Spleen (tissue), 11 donors: ENCODE data around the gene SGTA. TPM values are rescaled to one million over a fixed set of nuclear protein-coding genes. Genes with fewer than 3 reads are reported as not detected.

Source experiments
- DNase-seq: peaks from one replicate; pipeline ENCODE4 v3.0.0-alpha.2; 2020
- H3K27ac ChIP-seq, 8 donors: fragments of 200-600 bp; sonication (generic) in 7 of 8; 1 replicate in 4 of 8; 2 replicates in 4 of 8; pipeline versions ENCODE4 v1.5.0 to v1.8.0; 2016 to 2021; ENCODE audit warnings: inconsistent platforms in 4 of 8, mild to moderate bottlenecking in 4 of 8, moderate library complexity in 1 of 8
- H3K27me3 ChIP-seq, 7 donors: fragments of 200-600 bp; sonication (generic) in 6 of 7; replicated peaks in 1 of 7; 1 replicate in 4 of 7; 2 replicates in 3 of 7; pipeline versions ENCODE4 v1.5.0 to v1.8.0; 2016 to 2021; ENCODE audit warnings: inconsistent platforms in 3 of 7, mild to moderate bottlenecking in 1 of 7
- H3K36me3 ChIP-seq, 6 donors: fragments of 200-600 bp; sonication (generic) in 5 of 6; 1 replicate in 4 of 6; 2 replicates in 2 of 6; pipeline versions ENCODE4 v1.5.0 to v1.8.0; 2016 to 2021; ENCODE audit warnings: inconsistent platforms in 2 of 6
- H3K4me1 ChIP-seq, 6 donors: fragments of 200-600 bp; sonication (generic) in 5 of 6; 1 replicate in 3 of 6; 2 replicates in 3 of 6; pipeline versions ENCODE4 v1.5.0 to v1.8.0; 2016 to 2021; ENCODE audit warnings: inconsistent platforms in 3 of 6
- H3K4me3 ChIP-seq, 8 donors: fragments of 200-600 bp; sonication (generic) in 7 of 8; 1 replicate in 4 of 8; 2 replicates in 4 of 8; pipeline versions ENCODE4 v1.5.0 to v1.8.0; 2016 to 2021; ENCODE audit warnings: inconsistent platforms in 4 of 8, mild to moderate bottlenecking in 4 of 8, moderate library complexity in 2 of 8
- H3K9me3 ChIP-seq, 8 donors: fragments of 200-600 bp; sonication (generic) in 7 of 8; 1 replicate in 4 of 8; 2 replicates in 4 of 8; pipeline versions ENCODE4 v1.5.0 to v1.8.0; 2016 to 2021; ENCODE audit warnings: inconsistent platforms in 4 of 8
- POLR2A ChIP-seq, 3 donors: fragments of 450-650 bp; IDR thresholded peaks; one replicate each; pipeline ENCODE4 v1.5.1; 2017; ENCODE audit warnings: antibody characterized with exemption in 3 of 3, mild to moderate bottlenecking in 1 of 3
- POLR2AphosphoS5 ChIP-seq, 3 donors: sonication (generic); formaldehyde crosslinking; IDR thresholded peaks; one replicate each; pipeline ENCODE4 v1.5.1; 2017; ENCODE audit warnings: antibody characterized with exemption in 3 of 3
- WGBS, 5 donors: extraction: QIAGEN DNeasy Blood & Tissue Kit in 3 of 5; methylation state at CpG; one replicate each; pipeline versions ENCODE4 v1.1.5 to v1.1.7; 2013 to 2018; 5-methylcytosine and 5-hydroxymethylcytosine counted together
- intact Hi-C: fragments of 100-400 bp; cut with DNase I; formaldehyde crosslinking; loops from one replicate; pipeline ENCODE4 v1.15.0; 2023; ENCODE audit warnings: low total_unique reads
- polyA plus RNA-seq, 3 donors: library from polyadenylated mRNA; stranded (reverse); fragments of 200-250 nt; gene quantifications; one replicate each; pipeline ENCODE4 v1.2.1, GENCODE V29; 2013
- total RNA-seq, 7 donors: library from RNA; depleted of rRNA in 3 of 7; stranded (reverse); fragments of >200 nt in 3 of 7; fragmentation: NEBNext Ultra II Directional in 4 of 7; extraction: Animal tissue kit (Norgen Biotek cat#: 25700) in 4 of 7; gene quantifications; one replicate each; pipeline versions ENCODE4 v1.1.0 to v1.2.1, GENCODE V29; 2016 to 2021
- TF ChIP-seq, protein P1 (sequence below), 11 experiments: fragments of 200-600 bp in 7 of 11; fragments of 450-650 bp in 4 of 11; sonication (generic) in 4 of 11; IDR thresholded peaks in 8 of 11; conservative IDR thresholded peaks in 3 of 11; 1 replicate in 7 of 11; 2 replicates in 4 of 11; pipeline versions ENCODE4 v1.4.0 to v1.8.0; 2016 to 2021; ENCODE audit warnings: antibody characterized with exemption in 11 of 11, inconsistent platforms in 4 of 11, mild to moderate bottlenecking in 1 of 11
- donor health status: healthy with polysubstance abuse.
- donor health status: DM: no; HTN: no; CAD: no; lungs with moderate emphysema.
- donor health status: DM: no; HTN: no; CAD: no.
- donor health status: Bipolar disorder and iron deficiency.
- donor health status: healthy.
- donor health status: DM: no; HTN: no; CAD: no.
- donor health status: DM: yes; HTN: yes; CAD: no.

SGTA gene
- total and polyA plus RNA-seq, 10 donors: 36.5 to 63.0 (median 45.2) TPM

DNA sequence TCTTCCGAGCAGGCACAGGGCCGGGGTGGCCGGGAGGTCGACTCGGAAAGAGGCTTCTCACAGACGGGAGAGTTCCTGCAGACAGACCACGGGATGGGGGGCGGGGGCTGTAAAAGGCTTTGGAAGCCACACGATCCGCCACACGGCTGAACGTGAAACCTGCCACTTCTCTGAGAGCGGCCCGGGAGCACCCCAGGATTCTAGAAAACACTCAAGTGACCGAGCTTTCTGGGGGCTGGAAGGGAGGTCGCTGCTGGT is 27.7 kb downstream of the SGTA start:
- Histone ChIP-seq H3K27ac (no peak overlapping the region), H3K36me3 (peaks cover 0 to 77% (median 58%) of the 10 kb centered on the region in 6 donors), H3K4me1 (peaks cover 0 to 6% (median 0%) of the 10 kb centered on the region in 6 donors), H3K4me3 (no peak overlapping the region), H3K9me3 (no peaks in the 10 kb centered on the region), H3K27me3 (no peaks in the 10 kb centered on the region)
- peak; percentile 54 for DNase-seq
- WGBS, 5 donors: 91 to 99% (median 95%) methylated on average over 16 of the region's 16 CpGs
- TF ChIP-seq, protein P1, sequence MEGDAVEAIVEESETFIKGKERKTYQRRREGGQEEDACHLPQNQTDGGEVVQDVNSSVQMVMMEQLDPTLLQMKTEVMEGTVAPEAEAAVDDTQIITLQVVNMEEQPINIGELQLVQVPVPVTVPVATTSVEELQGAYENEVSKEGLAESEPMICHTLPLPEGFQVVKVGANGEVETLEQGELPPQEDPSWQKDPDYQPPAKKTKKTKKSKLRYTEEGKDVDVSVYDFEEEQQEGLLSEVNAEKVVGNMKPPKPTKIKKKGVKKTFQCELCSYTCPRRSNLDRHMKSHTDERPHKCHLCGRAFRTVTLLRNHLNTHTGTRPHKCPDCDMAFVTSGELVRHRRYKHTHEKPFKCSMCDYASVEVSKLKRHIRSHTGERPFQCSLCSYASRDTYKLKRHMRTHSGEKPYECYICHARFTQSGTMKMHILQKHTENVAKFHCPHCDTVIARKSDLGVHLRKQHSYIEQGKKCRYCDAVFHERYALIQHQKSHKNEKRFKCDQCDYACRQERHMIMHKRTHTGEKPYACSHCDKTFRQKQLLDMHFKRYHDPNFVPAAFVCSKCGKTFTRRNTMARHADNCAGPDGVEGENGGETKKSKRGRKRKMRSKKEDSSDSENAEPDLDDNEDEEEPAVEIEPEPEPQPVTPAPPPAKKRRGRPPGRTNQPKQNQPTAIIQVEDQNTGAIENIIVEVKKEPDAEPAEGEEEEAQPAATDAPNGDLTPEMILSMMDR (IDR thresholded peaks at IDR 0.05 in 8 of 11, conservative IDR thresholded peaks at IDR 0.05 in 3 of 11): no peak
- intact Hi-C loops: no loop called here

DNA sequence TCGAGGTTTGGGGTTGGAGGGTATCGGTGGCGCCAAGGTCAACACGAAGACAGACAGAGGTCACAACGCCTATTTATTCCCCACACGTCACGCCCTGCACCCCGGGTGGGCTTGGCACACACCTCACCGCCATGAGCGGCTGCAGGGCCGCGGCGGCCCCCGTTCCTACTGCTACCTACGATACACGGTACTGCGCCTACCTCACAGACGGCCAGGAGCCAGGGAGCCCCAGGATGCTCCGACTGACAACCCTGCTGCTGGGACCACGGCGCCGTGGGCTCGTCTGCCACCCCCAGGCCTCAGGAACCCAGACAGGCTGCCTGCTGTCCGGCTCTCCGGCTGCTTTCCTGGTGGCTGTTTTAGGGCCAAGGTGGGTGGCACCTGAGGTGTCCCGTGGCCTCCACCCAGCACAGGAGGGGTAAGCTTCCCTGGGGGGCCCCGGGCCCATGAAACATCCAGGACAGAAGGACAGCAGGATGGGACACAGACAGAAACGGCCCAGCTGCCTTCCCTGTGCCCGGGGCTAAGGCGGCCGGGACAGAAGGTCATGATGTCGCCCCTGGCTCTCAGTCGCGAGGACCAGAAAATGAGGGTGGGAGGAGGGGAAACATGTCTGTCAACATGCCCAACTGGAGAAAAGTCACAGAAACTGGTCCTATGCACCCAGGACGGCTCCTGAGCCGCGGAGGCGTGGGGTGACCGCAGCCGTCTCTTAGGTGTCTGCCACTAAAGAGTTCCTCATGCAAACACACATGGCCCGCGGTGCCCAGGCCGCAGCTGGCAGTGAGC is 28.2 kb downstream of the SGTA start:
- no peak for TF ChIP-seq POLR2A (IDR thresholded peaks at IDR 0.05)
- peak in 1 of 3 donors; percentile 40 for TF ChIP-seq POLR2AphosphoS5 (IDR thresholded peaks at IDR 0.05)
- TF ChIP-seq, protein P1 (IDR thresholded peaks at IDR 0.05 in 8 of 11, conservative IDR thresholded peaks at IDR 0.05 in 3 of 11): no peak
- Histone ChIP-seq H3K36me3 (peaks cover 0 to 72% (median 53%) of the 10 kb centered on the region in 6 donors), H3K4me3 (no peak overlapping the region), H3K27ac (no peak overlapping the region), H3K4me1 (peaks cover 0 to 6% (median 0%) of the 10 kb centered on the region in 6 donors), H3K9me3 (no peaks in the 10 kb centered on the region), H3K27me3 (no peaks in the 10 kb centered on the region)
- no peak for DNase-seq
- intact Hi-C loops: no loop called here
- WGBS, 5 donors: 92 to 98% (median 95%) methylated on average over 36 to 43 of the region's 43 CpGs

DNA sequence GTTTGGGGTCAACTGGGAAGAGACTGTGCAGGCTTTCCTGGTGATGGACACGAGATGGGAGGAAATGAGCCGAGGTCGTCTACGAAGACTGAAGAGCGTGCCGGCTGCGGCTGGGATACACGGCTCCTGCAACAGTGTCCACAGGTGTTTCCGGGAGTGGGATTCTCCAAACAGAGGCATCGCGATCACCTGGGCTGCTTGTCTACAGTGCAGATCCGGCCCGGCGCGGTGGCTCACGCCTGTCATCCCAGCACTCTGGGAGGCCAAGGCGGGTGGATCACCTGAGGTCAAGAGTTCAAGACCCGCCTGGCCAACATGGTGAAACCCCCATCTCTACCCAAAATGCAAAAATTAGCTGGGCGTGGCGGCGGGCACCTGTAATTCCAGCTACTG is 31.6 kb downstream of the SGTA start:
- WGBS, 5 donors: 87 to 95% (median 90%) methylated on average over 18 to 21 of the region's 21 CpGs
- Histone ChIP-seq H3K27ac (no peak overlapping the region), H3K4me1 (peaks cover 0 to 22% (median 8%) of the 10 kb centered on the region in 6 donors), H3K27me3 (no peaks in the 10 kb centered on the region), H3K9me3 (no peaks in the 10 kb centered on the region), H3K36me3 (peaks cover 0 to 37% (median 27%) of the 10 kb centered on the region in 6 donors), H3K4me3 (no peak overlapping the region)
- DNase-seq: peak; percentile 69
- intact Hi-C loops: no loop called here
- TF ChIP-seq, protein P1 (IDR thresholded peaks at IDR 0.05 in 8 of 11, conservative IDR thresholded peaks at IDR 0.05 in 3 of 11): no peak
- TF ChIP-seq POLR2AphosphoS5 (IDR thresholded peaks at IDR 0.05): no peak
- no peak for TF ChIP-seq POLR2A (IDR thresholded peaks at IDR 0.05)

DNA sequence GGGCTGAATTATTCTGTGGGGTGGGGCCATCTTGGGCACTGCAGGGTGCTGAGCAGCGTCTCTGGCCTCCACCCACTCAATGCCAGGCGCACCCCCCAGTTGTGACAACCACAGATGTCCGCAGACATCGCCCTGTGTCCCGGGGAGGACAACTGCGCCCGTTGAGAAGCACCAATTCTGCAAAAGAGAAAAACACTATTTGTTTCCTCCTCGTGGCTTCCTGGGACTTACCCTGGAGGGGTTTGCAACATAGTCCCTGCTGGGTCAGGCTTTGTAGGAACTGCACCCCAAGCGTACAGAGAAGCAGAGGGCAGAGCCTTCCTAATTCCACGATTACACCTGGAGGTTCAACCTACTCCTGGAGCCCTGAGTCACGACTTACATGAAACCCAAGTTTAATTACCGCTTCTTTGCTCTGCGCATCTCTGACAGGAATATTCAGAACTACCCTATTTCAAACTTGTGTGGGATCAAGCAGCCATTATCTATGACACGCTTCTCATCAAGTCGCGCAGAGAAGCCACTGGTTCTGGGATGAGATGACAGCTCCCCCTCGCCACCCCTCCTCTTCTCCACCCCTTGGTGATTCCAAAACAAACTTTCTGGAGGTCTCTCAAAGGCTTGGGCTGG is 32.1 kb downstream of the SGTA start:
- 56 to 76% (median 64%) methylated on average over 15 to 17 of the region's 17 CpGs for WGBS, 5 donors
- TF ChIP-seq, protein P1 (IDR thresholded peaks at IDR 0.05 in 8 of 11, conservative IDR thresholded peaks at IDR 0.05 in 3 of 11): no peak
- no peak for TF ChIP-seq POLR2AphosphoS5 (IDR thresholded peaks at IDR 0.05)
- no peak for TF ChIP-seq POLR2A (IDR thresholded peaks at IDR 0.05)
- Histone ChIP-seq H3K9me3 (no peaks in the 10 kb centered on the region), H3K27ac (no peak overlapping the region), H3K36me3 (peaks cover 0 to 32% (median 24%) of the 10 kb centered on the region in 6 donors), H3K27me3 (no peaks in the 10 kb centered on the region), H3K4me3 (no peak overlapping the region), H3K4me1 (peaks cover 0 to 22% (median 8%) of the 10 kb centered on the region in 6 donors)
- intact Hi-C loops: no loop called here
- peak; percentile 58 for DNase-seq
